DMS79 (cell line): ENCODE data around the gene ACTA2.

Source experiments
- DNase-seq: peaks from one replicate; lab custom pipeline; 2025; lab: John Stamatoyannopoulos, UW

ACTA2 gene

GRCh38 chr10:88952647-88953111 lies at the start of gene ACTA2:
ACTA2 (minus strand) TSS chr10:88952773; CDS start chr10:88948930, 3,843 bp downstream.
- DNase-seq = no peak

- DNase-seq = no peak
Observed at GRCh38 chr10:89001729-89002072, 49.1 kb upstream of the ACTA2 start.

GRCh38 chr10:89001024-89001728 lies 48.6 kb upstream of the ACTA2 start:
- DNase-seq = no peak

DNA sequence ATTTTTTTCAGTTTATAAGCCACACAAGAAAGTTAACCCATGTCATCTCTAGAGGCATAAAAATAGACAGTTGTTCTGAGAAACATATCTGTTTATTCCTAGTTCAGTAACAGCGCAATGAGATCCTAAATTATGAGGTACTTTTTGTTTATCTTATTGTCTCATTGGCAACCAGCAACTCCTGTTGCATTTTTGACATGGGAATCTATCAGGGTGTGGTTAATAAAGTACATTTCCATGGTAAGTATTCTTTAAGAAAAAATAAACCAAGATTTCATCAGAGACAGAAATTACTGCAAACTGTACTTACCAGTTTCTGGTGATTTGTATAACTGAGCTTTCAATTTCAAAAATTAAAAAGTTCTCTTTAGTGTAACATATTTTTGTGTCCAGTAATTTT lies 47.1 kb upstream of the ACTA2 start:
- no peak for DNase-seq

GRCh38 chr10:88996927-88997326 lies 44.4 kb upstream of the ACTA2 start:
- no peak for DNase-seq

- DNase-seq = no peak
Observed at GRCh38 chr10:88995156-88995876, 42.7 kb upstream of the ACTA2 start.

- DNase-seq = no peak
Observed at GRCh38 chr10:88994019-88994418, 41.4 kb upstream of the ACTA2 start.

- DNase-seq = no peak
Observed at GRCh38 chr10:88992921-88993524, 40.5 kb upstream of the ACTA2 start.

GRCh38 chr10:88991899-88992320 lies 39.3 kb upstream of the ACTA2 start:
- DNase-seq = no peak

DNA sequence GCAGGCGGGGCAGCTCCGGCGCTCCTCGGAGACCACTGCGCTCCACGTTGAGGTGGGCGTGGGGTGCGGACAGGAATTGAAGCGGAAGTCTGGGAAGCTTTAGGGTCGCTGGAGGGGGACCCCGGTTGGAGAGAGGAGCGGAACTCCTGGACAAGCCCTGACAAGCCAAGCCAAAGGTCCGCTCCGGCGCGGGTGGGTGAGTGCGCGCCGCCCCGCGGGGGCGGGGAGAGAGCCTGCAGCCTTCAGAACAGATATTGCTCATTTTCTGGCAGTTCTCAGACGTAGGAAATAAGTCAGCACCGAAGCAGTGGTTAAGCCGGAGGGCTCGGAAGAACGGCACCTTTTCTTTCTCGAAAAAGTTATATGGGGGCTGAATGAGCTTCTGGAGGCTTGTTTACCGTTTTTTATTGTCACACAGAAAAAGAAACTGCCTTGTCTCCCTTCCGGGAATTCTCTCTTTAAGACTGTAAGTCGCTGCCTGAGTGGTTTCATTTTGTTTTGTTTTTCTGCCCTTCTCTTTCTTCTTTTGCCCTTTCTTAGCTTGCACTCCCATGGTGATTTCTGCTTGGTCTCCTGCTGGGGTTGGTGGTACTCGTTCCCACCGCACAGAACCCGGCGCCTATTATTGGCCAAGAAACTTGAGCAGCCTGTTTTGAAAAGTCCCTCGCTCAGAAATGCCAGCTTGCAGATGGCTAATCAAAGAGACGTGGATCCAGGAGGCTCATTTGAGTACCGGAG lies 38.8 kb upstream of the ACTA2 start:
- peak; percentile 15 for DNase-seq

DNA sequence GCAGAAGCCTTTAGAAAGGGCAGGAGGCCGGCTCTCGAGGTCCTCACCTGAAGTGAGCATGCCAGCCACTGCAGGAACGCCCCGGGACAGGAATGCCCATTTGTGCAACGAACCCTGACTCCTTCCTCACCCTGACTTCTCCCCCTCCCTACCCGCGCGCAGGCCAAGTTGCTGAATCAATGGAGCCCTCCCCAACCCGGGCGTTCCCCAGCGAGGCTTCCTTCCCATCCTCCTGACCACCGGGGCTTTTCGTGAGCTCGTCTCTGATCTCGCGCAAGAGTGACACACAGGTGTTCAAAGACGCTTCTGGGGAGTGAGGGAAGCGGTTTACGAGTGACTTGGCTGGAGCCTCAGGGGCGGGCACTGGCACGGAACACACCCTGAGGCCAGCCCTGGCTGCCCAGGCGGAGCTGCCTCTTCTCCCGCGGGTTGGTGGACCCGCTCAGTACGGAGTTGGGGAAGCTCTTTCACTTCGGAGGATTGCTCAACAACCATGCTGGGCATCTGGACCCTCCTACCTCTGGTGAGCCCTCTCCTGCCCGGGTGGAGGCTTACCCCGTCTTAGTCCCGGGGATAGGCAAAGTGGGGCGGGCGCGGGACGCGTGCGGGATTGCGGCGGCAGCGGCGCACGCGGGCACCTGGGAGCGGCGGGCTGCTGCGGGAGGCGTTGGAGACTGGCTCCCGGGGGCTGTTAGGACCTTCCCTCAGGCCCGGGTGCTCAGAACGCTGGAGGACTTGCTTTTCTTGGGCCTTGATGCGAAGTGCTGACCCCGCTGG lies 38.0 kb upstream of the ACTA2 start, which contains the start of gene FAS:
TSS of gene FAS (plus strand) at position 415 of the 777 bp plus-strand sequence. CDS start at position 494, 79 bp downstream.
- DNase-seq = peak; percentile 5

DNA sequence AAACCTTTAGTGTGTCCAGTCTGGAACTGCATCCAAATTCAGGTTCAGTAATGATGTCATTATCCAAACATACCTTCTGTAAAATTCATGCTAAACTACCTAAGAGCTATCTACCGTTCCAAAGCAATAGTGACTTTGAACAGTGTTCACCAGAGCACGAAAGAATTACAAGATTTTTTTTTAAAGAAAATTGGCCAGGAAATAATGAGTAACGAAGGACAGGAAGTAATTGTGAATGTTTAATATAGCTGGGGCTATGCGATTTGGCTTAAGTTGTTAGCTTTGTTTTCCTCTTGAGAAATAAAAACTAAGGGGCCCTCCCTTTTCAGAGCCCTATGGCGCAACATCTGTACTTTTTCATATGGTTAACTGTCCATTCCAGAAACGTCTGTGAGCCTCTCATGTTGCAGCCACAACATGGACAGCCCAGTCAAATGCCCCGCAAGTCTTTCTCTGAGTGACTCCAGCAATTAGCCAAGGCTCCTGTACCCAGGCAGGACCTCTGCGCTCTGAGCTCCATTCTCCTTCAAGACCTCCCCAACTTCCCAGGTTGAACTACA lies 37.3 kb upstream of the ACTA2 start:
- no peak for DNase-seq

DNA sequence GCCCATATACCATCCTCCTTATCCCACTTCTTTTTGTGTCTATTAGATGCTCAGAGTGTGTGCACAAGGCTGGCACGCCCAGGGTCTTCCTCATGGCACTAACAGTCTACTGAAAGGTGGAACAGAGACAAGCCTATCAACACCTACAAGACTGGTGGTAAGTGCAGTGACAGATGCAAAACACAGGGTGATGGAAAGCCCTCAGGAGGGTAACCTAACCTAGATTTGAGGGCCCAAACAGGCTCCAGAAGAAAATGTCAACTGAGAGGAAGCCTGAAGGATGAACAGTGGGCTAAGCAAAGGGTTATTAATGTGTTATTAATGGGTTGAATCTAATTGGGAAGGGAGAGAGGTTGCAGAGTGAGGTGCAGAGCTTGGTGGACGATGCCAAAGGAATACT lies 36.9 kb upstream of the ACTA2 start:
- DNase-seq = no peak

GRCh38 chr10:88987840-88988239 lies 35.3 kb upstream of the ACTA2 start:
- DNase-seq = no peak

DNA sequence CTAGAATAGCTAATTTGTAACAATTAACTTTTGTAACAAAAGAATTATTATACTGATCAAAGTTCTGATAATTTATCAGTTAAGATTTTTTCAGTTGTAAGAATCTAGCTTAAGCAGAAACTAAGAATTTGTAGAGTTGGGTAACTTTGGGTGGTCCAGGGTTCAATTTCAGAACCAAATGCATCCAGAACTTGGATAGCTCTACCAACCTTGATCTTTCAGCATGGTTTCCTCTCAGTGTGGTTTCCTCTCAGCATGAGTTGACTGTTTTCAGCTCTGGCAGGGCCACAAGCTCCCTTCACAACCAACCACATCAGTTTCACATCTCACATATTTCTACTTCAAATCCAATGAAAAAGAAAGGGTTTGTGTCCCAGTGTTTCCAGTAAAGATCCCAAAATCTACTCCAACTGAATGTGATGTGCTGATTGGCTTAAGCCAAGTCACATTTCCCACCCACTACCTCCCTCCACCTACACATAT lies 34.7 kb upstream of the ACTA2 start:
- DNase-seq = no peak

DNA sequence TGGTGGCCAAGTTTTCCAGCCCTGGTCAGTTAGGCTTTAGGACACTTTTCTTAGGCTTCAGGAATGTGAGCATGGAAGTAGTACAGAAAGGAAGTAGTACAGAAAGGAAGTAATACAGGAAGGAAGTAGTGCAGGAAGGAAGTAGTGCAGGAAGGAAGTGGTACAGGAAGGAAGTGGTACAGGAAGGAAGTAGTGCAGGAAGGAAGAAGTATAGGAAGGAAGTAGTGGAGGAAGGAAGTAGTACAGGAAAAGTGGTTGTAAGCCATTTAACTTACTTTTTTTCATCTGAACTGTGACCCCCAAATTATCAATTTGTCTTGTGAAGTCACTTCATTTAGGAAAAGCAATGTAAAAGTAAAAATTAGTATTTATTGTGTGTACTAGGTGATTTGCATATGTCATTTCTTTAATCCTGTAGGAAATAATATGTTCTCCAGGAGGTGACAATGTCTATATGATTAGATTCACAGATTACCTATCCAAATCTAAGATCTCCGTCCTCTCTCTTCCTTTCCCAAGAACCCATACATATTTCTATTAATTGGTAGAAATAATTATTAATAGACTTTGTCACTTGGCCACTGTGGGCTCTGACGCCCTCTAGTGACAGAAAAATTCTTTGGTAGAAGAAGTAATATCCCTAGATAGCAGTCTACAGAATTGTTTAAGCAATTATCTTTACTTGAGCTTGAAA lies 34.1 kb upstream of the ACTA2 start:
- no peak for DNase-seq

GRCh38 chr10:88984525-88984924 lies 32.0 kb upstream of the ACTA2 start:
- DNase-seq = no peak

DNA sequence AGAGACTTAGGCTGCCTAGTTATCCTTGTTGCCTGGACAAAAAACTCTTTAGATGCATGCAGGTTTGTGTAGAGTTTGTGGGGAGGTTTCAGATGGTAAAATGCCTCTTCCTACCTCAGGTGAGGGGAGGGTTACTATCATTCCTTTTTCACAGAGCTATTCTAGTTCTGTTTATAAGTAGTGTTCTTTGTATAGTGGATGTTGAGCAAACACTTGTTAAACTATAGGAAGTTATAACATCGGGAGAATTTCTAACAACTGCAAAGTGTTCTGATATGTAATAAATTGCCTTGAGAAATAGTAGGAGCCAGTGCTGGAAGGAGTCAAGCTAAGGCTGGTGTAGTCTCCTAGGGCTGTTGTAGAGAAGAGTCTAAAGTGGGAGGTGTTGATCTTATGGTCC lies 31.4 kb upstream of the ACTA2 start:
- DNase-seq = no peak

GRCh38 chr10:88983206-88983605 lies 30.6 kb upstream of the ACTA2 start:
- DNase-seq = no peak

GRCh38 chr10:88982366-88982765 lies 29.8 kb upstream of the ACTA2 start:
- DNase-seq = no peak
